GM12865 (cell line): Measurements from ENCODE around the gene NET1.

Experiments used
- DNase-seq: peaks from one replicate; pipeline ENCODE4 v3.0.0; 2010; ENCODE audit warnings: low read depth
- H3K4me3 ChIP-seq: 2 replicates; pipeline ENCODE4 v1.5.1; 2011; ENCODE audit warnings: mild to moderate bottlenecking, low read depth, low read length, control low read depth
- TF ChIP-seq, protein P1 (sequence below): IDR thresholded peaks from 2 replicates; pipeline ENCODE4 v1.5.1; 2011; ENCODE audit warnings: low read length, control low read depth, low read depth, inconsistent platforms; ENCODE audit not compliant: insufficient read depth; ENCODE audit errors: missing control alignments

NET1 gene

DNA sequence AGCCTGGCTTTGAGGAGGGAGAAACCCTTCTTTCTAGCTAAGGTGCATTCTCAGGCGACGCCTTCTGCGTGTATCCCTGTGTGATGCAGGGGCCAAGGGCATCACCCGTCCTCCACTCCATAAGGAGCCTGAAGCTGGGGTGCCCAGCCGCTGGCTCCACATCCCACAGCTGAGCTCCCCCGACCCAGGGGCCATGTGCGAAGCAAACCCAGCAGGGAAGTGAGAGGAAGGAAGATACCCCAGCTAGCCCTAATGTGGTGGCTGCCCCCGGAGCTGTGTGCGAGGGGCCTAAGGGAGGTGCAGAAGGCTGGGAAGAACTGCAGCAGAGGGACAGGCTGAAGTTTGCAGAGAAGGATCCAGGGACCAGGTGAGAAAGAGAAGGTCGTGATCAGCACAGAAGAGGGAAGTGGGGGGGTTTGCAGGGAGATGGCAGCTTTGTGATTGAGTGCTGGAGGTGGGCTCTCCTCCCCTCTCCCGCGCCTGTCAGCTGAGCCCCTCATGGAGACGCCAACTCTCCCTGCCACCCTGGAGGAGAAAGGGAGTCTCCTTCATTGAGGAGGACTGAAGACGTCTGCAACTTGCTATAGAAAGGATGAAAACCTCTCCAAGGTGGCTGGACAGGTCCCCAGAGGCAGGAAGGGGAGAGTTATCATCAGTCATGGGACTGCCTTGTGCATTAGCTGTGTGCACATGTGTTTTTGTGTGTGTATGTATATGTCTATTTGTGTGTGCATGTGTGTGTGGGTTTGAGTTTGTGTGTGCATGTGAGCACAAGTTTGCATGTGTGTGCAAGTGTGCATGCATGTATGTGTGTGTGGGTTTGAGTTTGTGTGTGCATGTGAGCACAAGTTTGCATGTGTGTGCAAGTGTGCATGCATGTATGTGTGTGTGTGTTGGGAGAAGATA lies 90.5 kb downstream of the NET1 start:
- no peak for DNase-seq
- TF ChIP-seq, protein P1, sequence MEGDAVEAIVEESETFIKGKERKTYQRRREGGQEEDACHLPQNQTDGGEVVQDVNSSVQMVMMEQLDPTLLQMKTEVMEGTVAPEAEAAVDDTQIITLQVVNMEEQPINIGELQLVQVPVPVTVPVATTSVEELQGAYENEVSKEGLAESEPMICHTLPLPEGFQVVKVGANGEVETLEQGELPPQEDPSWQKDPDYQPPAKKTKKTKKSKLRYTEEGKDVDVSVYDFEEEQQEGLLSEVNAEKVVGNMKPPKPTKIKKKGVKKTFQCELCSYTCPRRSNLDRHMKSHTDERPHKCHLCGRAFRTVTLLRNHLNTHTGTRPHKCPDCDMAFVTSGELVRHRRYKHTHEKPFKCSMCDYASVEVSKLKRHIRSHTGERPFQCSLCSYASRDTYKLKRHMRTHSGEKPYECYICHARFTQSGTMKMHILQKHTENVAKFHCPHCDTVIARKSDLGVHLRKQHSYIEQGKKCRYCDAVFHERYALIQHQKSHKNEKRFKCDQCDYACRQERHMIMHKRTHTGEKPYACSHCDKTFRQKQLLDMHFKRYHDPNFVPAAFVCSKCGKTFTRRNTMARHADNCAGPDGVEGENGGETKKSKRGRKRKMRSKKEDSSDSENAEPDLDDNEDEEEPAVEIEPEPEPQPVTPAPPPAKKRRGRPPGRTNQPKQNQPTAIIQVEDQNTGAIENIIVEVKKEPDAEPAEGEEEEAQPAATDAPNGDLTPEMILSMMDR: no peak
- H3K4me3 ChIP-seq: no peak overlapping the region

DNA sequence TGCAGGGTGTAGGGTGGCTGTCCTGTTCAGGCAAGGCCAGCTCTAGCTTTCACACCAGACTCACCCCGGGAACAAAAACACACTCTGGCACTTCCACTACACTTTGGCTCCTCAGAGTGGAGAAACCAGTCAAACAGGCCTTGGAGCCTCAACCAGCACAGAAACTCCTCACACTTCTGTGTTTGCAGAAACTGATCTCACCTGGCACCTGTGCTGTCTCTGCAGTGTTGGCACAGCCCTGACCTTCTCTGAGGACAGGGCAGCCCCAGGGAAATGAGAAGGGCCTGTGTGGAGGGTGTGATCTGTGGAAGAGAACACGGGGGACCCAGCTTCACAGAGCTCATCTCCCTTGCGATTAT lies 91.1 kb downstream of the NET1 start:
- no peak overlapping the region for H3K4me3 ChIP-seq
- TF ChIP-seq, protein P1: no peak
- DNase-seq: no peak

DNA sequence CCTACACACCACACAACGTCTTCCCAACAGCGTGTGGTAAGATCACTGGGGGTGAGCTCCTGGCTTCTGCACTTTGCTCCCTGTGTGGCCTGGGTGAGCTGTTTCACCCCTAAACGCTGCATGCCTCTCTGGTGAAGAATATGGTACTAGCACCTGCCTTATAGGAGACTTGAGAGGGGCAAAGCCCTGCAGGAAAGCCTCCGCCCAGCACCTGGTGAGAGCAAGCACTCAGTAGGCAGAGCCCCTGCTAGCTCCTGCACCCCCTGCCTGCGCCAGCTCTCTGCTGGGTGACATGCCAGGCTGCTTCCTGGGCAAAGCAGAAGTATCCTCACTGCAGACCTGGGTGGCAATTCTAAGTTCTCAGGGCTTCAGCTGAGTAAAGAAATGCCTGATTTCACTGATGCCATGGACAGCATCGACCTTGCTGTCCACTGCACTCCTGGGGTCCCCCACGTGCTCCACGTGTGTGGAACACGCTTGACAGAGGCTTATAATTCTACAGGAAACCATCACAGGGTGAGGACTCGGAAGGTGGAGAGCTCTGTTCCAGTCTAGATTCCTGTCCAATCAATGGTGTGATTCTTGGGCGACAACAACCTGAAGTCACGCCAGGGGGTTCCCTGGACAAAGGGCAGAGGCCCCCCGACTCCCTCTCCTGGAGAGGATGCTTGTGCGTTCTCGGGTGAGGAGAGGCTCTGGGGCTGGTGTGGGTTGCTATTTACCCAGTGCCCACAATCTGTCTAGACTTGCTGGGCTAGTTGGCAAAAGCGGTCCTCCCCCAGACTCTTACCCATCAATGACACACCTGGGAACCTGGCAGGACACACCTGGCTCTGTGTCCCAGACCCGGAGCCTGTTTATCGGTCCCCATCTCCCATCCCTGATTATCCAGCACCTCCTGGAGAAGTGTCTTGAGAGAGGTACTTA lies 92.1 kb downstream of the NET1 start:
- no peak overlapping the region for H3K4me3 ChIP-seq
- no peak for DNase-seq
- TF ChIP-seq, protein P1: no peak

DNA sequence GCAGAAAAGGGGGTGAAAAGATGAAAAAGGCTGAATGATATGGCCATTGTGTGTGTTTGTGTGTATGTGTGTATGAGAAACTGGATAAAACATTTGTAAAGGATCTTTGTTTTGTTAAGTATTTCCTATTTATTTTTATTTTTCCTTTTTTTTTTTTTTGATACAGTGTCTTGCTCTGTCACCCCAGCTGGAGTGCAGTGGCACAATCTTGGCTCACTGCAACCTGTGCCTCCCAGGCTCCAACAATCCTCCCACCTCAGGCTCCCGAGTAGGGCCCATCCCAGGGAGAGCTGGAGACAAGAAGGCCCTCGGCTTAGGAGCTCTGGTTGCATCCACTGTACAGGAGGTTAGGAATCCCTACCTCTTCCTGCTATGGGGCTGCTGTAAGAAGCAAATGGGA lies 93.9 kb downstream of the NET1 start:
- TF ChIP-seq, protein P1: no peak
- no peak for DNase-seq
- H3K4me3 ChIP-seq: no peak overlapping the region

DNA sequence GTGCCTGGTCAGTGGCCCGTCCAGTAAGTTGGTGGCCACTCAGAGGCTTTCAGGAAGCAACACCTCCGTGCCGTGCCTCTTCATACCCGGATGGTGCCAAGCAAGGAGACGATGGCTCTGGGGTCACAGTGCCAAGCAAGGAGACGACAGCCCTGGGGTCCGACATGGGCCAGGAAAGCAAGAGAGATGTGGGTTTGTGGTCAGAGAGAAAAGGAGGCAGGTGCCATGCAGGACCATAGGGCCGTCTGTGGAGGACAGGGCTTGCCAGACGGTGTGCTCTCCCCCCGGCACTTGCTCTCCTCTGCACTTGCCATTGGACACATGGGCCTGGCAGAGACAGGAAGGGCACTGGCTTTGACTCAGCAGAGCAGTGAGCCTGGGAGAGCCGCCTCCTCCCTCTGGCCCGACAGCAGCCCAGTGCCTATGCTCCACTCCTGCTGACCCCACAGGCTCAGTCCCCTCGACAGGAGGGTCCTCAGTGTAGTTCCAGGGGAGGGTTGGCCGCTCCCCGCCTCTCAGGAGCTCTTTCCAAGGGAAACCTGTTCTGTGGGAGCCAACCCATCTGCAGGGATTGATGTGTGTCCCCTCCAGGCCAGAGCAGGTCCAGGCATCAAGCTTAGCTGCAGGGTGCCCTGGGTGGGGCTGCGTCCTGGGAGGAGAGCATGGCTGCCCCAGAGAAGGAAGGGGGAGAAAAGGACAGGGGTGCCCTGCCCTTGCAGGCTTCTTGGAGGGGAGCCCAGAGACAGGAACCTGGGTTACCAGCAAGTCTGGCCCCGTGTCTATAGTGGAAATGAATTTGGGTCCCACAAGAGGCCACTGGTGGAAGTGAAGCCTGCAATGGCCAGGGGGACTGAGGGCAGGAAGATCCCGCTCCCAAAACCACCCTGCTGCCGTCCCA lies 94.6 kb downstream of the NET1 start:
- H3K4me3 ChIP-seq: no peak overlapping the region
- TF ChIP-seq, protein P1: no peak
- DNase-seq: no peak

DNA sequence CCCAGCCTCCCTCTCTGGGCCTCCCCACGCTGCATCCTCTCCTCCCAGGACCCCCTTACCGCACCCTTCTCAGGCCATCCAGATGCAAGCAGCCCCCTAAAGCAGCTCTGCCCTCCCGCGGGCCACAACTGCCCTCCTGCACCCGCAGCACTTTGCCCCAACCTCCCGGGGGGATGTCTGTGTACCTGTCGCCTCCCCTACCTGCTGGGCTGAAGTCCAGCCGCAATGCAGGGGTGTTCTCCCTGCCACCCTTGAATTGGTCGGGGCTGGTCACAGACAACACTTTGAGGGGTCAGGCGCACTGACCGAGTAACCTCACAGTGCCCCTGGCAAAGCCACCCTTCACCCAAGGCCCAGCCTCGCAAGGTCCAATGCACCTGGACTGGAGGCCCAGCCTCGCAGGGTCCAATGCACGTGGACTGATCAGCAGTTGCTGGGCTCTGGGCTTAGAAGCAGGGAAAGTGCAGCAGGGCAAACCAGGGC lies 95.3 kb downstream of the NET1 start:
- no peak for DNase-seq
- no peak overlapping the region for H3K4me3 ChIP-seq
- TF ChIP-seq, protein P1: no peak
